ENCODE results near the gene CH25H.
"Not testable (repeated sequence)": the region's sequence is repeated elsewhere in the genome, so short reads cannot be mapped to it uniquely, and the experiment has no call there.

The CH25H gene

DNA sequence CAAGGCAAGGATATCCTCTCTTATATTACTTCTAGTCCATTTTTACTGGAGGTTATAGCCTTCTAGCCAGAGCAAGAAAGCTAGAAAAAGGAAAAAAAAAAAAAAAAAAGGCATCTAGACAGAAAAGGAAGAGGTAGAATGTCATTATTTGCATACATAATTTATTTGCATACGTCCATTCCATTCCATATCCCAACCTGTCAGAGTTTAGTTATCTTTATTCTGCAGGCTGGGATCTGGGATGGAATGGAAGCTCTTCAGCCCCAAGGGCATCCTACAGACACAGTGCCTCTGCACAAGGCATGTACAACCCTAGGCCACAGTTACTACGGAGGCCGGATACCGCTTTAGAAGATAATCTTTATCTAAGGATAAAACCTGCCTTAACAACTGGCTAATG lies 9.6 kb downstream of the CH25H start:
- no peak for DNase-seq (ENCODE audit: low read depth)

DNA sequence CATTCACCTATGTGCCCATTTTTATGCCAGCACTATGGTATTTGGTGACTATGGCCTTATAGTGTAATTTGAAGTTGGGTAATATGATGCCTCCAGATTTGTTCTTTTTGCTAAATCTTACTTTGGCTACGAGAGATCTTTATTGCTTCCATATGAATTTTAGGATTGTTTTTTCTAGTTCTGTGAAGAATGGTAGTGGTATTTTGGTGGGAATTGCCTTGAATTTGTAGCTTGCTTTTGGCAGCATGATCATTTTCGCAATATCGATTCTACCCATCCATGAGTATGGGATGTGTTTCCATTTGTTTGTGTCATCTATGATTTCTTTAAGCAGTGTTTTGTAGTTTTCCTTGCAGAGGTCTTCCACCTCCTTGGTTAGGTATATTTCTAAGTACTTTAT lies 15.8 kb downstream of the CH25H start:
- not testable (repeated sequence) for DNase-seq (ENCODE audit: low read depth)

DNA sequence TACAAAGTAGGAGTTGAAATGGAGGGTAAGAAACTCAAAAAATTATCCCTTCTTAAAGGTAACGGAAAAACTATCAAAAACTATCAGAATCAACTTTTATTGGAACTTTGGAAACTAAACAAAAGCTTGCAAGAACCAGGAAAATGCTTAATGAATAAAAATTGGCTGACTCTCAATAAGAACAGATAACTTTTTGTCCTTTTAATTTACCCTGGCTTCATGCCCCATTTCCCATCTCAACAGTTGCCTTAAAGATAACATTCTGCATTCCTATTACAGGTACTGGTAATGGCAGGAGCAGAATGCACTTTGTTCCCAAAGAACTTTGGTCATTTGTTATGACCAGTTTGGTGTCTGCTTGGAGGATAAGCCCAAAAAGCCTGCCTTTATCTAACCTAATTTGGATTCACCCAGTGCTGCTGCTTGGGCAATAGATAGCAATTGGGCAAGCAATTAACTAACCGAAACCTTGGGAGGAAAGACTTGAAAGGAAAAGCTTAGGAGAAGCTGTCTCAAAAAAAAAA lies 17.8 kb downstream of the CH25H start:
- DNase-seq (ENCODE audit: low read depth), result no peak

DNA sequence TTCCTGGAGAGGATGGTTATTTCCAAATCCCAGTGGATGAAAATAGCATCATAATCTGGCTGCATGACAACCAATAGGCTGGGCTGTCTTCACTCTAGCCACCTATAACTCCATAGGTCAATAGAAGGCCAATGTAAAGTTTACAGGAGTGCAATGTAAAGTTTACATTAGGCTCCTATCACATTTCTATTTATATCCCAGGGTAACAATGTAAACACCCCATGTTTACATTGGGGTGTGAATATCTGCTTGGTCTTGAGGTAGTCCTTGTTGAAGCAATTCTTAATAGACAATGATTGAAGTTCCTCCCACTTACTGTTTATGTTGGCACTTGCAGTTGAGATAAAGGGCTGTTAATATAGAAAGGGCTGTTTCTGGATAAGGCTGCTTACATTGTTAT lies 21.5 kb downstream of the CH25H start:
- DNase-seq (ENCODE audit: low read depth), result no peak

DNA sequence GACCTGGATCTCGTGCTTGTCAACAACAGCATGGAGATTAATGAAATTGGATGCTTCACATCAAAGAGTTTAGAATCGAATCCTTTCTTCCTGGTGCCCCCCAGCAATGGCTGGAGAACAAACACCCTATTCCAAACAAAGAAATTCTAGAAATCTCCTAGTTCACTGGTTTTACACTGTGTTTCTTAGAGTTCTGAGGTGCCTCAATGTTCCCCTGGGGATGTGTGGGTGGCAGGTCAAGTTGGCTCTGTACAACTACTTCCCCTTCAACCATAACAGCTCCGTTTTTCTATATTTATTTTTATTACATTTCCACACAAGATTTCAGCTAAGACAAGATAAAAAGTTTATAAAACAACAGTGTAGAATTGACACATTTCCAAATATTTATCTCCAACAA lies 22.5 kb downstream of the CH25H start:
- no peak for DNase-seq (ENCODE audit: low read depth)

DNA sequence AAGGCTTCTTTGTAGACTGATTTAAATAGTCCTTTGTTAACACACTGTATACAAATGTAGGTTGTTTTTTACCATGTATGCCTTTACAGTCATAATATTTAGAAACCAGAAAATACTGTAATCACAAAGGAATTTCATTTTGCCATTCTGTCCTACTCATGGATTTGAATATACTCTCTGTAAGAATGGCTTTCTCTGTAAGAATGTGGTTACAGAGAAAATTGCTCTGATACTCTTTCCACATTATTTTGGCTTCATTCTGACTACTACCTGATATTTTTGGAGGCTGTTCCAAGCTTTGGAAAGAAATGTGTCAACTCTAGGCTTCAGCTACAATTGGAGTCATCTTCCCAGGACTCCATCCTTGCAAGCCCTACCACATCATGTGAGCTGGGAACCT lies 23.5 kb downstream of the CH25H start:
- no peak for DNase-seq (ENCODE audit: low read depth)

DNA sequence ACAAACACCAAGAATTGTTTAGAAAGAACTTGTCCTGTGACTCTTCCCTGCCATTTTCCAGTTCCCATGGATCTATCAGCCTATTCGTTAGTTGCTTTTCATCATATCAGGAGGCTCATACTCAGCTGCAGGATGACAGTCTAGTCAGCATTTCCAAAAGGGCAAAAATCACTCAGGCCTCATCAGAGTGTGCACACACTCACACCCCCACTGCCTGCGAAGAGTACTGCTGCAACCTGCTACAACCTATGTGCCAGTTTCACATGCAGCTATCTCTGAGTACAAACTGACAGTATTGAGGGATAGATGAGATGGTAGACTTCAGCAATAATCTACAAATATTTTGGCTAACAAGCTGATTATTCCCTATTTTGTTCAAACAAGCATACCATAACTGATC lies 24.2 kb downstream of the CH25H start:
- no peak for DNase-seq (ENCODE audit: low read depth)

DNA sequence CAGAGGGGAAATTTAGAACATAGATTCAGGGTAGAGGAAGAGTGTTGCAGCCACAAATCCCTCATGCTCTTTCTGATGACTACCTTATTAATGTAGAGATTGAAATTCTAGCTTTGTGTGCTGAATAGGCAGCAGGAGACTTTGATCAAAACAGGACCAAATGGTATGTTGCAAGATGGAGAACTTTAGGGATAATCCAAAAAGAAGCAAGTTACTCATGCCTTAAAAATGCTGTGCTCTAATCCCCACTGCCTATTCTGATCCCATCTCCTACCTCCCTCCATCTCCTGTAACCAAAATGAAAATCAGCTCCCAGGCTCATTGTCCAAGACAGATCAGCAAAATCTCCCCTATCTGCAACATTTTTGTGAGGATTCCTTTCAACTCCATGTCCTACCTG lies 31.3 kb downstream of the CH25H start:
- DNase-seq (ENCODE audit: low read depth), result no peak

DNA sequence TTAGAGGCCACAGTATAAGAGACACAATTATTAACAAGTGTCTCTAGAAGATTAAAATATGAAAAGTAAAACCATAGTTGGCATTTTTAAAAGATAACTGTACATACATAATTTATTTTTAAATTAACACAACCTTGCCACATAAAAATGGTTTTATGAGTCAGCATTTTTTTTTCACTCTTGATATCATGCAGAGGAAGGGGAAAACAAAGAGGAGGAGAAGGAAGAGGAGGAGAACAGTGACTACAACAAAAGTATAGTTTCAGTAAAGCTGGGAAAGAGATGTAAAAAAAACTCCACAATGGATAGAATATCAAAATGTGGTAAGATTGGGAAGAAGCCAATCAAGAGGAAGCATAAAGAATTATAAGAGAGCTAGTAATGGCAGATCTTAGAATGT lies 34.0 kb downstream of the CH25H start:
- no peak for DNase-seq (ENCODE audit: low read depth)

DNA sequence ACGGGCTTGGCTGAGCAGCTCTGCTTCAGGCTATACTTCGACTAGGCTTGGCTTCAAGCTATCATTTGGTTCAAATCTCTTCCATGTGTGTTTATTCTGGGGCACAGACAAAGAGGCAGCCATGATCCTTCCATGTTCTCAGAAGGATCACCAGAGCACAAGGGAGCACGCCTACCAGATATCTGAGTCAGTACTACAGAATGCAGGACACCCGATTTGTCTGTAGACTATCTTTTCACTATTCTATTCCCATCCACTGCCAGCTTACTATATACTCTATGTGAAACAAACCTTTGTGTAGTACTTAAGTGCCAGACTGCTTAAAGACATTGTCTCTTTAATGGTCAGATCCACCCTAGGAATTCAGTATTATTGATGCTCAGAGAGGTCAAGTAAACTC lies 35.1 kb downstream of the CH25H start:
- peak; percentile 76 for DNase-seq (ENCODE audit: low read depth)

DNA sequence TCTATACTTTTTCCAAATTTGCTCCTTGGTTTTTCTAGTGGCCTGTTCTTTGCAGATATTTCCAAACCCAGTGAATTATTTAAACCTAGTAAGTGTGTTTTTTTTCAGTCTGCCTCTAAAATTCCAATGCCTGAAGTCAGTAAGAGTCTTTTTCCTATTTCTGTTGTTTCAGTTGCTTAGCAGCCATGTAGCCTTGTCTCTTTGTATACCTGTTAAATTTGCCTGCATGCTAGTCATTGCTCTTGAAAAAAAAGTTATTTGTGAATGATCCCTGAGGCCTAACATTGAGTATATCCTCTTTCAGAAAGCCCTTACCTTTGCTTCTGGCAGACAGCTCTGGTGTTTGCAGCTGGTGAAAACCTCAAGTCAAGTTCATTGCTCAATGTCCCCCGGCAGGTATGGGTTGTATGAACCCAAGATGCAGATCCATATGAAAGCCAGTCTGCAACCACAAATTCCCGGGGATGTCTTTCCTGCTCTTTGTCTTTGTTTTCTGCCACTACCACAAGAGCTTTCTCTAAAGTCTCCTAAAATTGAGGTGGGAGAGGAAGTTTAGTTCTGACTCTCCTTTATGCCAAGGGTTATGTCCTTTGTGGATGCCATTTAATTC lies 35.7 kb downstream of the CH25H start:
- no peak for DNase-seq (ENCODE audit: low read depth)

DNA sequence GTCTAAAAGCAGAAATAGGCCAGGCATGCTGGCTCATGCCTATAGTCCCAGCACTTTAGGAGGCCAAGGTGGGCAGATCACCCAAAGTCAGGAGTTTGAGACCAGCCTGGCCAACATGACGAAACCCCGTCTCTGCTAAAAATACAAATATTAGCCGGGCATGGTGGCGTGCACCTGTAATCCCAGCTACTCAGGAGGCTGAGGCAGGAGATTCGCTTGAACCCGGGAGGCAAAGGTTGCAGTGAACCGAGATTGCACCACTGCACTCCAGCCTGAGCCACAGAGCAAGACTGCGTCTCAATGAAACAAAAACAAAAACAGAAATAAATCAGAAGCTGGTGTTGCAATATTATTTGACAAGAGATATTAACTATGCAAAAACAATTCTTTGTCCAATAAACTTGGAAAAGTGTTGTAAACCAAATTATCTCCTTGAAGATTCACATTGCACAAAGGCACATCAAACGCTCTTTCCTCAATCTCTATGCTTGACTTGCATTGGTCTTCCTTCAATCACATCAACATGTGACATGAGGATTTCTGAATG lies 38.7 kb downstream of the CH25H start:
- DNase-seq (ENCODE audit: low read depth), result not testable (repeated sequence)

DNA sequence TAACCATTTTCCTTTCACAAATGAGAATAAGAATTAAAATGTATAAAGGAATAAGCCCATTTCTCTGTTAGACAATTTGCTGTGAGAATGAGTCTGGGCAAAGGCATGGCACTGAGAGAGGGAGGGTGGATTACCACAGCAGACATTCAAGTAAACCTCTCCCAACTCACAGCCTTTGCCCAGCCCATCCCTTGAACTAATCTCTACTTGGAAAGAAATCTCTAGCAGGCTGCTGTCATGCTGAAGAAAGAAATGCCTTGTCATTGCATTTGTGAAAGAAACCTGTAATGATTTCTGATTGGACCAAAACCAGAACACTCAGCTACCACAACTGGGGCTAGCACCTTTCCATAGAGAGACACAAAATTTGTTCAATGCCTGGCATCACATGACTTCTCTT lies 39.2 kb downstream of the CH25H start:
- DNase-seq (ENCODE audit: low read depth), result no peak

DNA sequence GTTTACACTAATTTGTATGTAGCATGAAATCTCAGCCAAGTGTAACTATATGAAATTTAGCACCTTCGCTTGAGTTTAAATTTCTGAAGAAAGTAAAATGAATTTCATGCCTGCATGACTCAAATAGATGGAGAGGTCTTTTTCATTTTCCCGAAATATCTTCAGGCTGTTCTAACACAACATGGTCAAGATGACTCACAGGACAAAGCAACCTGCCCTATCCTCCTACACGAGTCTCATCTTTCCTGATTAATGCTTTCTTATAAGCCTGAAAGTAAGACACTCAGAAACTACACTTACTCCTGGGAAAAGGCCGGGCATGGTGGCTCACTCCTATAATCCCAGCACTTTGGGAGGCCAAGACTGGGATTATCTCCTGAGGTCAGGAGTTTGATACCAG lies 41.2 kb downstream of the CH25H start:
- DNase-seq (ENCODE audit: low read depth), result no peak

DNA sequence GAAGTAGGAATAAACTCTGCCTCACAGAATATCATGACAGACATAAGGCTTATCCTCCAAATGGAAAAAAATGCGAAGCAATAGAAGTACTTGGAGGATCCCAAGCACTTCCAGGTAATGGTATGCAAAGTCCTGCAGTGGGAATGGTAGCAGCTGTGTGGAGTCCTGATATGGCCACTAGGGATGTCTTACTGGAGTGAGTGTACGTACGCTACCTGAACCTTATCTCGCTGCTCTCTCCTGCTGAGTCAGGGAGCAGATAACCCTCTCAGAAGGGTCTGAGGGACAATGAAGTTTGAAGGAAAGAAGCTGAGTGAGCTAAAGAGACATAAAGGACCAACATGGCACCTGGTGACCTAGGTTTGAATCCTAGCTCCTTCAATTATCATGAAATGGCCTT lies 42.2 kb downstream of the CH25H start:
- no peak for DNase-seq (ENCODE audit: low read depth)

DNA sequence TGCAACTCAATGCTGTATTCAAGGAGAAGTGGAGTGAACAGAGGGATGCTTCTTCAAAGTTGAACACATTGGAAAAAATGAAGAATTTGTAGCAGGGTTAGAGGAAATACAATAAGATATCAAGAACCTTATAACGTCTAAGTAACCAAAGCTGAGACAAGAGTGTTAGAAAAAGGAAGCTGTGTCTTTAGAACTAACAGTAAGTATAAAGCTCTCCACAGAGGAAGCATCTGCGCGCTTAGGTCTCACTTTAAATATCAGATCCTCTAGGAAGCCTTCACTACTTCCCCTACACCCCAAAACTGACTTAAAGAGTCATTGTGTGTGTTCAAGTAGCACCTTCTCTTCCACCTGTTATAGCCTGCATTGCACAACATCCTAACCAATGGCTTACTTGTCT lies 43.0 kb downstream of the CH25H start:
- DNase-seq (ENCODE audit: low read depth), result no peak

DNA sequence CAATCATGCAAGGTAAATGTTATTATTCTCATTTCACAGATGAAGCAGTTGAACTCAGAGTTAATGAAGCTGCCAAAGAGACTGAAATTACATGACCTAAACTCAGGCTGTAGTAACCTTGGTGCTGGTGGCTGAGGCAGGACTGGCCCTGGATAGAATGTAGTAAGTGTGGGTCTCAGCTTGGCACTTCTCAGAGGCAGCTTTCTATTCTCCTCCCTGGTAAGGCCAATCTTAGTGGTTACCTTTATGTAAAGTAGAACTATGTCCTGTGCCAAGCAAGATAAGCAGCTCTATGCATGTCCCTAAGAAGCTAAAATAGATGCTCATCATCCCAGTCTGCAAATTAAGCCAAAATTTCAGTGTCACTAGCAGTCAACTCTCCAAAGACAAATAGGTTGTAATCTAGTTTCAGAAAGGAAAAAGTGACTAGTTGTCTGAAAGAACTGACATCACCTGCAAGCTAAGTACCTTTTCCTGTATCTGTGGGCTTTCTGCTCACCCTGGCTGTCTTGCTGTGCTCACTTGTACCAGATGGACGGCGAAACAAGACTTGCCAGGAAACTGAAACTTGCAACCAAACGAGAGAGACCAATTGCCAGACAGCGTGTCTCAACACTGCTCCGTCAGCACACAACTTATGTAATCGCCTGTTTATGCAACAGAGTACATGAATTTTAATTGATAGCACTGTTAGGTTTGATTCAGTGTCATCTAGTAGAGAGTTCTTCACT lies 43.7 kb downstream of the CH25H start:
- DNase-seq (ENCODE audit: low read depth), result no peak

DNA sequence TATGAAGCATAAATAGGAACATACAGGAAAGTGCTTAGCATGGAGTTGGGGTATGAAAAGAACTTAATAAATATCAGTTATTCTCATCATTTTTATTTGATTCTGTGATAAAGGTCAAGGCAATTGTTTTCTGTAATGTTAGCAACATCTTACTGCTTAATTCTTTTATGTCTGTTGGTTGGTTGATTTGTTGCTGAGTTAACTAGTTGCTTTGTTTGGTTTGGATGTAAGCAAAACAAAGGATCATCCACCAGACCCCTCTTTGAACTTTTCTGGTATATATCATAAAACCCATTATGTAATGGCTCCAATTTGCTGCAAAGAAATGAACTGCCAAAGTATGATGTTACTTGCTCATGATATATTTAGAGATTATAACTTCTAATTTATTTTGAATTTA lies 44.5 kb downstream of the CH25H start:
- no peak for DNase-seq (ENCODE audit: low read depth)

DNA sequence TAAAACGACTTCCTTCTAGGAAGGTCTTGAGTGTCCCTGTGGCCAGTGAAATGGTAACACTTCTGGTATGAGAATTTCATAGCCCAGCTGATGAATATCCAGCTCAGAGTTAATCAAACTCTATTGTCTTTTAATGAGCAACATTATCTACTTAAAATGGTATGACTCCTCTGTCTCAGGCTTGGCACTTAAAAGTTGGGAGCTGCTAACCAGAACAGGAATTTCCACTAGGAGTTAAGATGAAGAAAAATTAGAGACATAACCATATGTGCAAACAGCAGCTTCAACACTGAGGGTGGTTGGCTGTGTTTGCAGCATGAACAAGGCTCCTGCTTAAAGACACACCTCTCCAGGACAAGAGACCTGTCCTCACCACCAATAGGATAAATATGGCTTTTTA lies 46.8 kb downstream of the CH25H start:
- DNase-seq (ENCODE audit: low read depth), result no peak

DNA sequence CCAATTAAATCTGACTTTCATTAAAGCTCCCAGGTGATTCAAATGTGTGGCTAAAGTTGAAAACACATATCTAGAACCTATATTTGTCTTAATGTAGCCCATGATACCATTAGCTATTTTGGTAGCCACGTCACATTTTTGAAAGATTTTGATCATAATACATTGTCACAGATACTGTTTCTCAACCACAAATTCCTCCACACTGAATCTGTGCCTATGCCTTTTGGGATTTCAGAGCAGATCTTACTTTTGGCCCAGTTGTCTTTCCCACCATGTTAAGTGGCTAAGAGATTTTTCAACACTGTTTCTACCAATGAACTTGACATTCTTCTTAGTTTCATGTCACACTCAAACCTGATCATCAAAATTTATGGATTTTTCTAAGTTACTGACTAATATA lies 47.4 kb downstream of the CH25H start:
- DNase-seq (ENCODE audit: low read depth), result no peak

DNA sequence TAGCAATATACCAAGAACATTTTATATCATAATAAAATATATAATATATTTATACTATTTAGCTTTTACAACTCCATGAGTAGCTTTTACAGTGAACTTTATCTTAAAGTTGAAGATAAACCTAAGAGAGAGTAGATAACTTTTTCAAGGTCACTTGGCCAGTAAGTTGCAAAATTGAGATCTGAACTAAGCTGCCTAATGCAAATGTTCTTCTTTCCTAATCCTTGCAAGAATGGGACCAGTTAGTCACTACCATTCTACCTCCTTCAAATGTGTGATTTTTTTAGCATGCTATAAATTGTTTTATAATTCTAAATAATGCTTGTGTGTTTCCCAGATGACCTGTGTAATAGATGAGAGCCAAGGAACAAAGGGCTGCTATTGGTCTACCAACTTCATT lies 47.8 kb downstream of the CH25H start:
- no peak for DNase-seq (ENCODE audit: low read depth)

DNA sequence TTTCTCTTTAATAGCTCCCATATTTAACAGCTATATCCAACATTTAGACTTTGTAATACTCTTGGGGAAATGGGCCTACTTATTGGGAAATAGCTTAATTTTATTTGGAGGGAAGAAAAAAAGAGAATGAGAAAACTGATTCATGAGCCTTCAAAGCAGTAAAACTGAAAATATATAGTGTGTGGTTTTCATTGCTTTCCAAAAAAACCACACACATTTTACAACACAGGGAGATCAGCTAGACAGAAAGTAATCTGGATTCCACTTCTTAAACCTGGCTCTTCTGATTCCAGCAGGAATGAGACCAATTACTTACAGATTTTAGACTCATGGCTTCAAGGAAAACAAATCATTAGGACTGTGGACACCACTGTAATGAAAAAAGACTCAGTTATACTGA lies 48.7 kb downstream of the CH25H start:
- DNase-seq (ENCODE audit: low read depth), result no peak

DNA sequence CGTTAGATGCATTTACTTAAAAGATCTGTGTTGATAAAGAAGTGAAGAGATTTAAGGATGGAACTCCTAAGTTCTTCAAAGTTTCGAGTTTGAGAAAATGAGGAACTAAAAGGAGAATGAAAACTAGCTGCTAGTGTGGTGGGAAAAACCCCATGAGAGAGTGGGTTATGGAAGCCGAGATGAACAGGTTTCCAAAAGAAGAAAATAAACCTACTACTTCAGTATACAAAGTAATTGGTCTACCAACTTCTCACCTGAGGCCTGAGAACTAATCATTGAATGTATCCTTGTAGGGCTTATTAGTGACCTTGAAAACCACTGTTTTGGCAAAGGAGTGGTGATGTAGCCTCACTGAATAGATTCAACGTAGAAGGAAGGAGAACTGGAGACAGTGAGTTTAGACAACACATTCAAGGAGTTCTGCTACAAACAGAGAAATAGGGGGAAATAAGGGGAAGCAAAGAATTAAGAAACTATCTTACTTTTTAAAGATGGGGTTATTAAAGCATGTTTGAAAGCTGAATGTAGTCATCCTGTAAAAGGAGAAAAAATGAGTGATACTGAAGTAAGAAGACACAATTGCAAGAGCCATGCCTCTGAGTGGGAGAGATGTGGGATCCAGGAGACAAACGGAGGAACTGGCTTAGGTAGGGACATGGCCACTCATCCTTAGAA lies 50.8 kb downstream of the CH25H start:
- no peak for DNase-seq (ENCODE audit: low read depth)
